GOT3 (cell line): ENCODE measurements around the gene RCAN3.
"Not testable (repeated sequence)": the region's sequence is repeated elsewhere in the genome, so short reads cannot be mapped to it uniquely, and the experiment has no call there.

Experiments used
- DNase-seq: peaks from one replicate; lab custom pipeline; 2025; ENCODE audit warnings: mixed read lengths; lab: John Stamatoyannopoulos, UW

Gene RCAN3

GRCh38 chr1:24502709-24503058 is at the start of gene RCAN3:
TSS of gene RCAN3 (plus strand) at chr1:24502836. CDS start at chr1:24514373, 11,537 bp downstream.
- peak; percentile 52 for DNase-seq

- DNase-seq: no peak
Observed at GRCh38 chr1:24452922-24453485, 49.6 kb upstream of the RCAN3 start.

- DNase-seq: no peak
Observed at GRCh38 chr1:24454673-24455072, 48.0 kb upstream of the RCAN3 start.

- DNase-seq: no peak
Observed at GRCh38 chr1:24455272-24455671, 47.4 kb upstream of the RCAN3 start.

GRCh38 chr1:24457866-24458265 is 44.8 kb upstream of the RCAN3 start:
- no peak for DNase-seq

- DNase-seq: no peak
Observed at GRCh38 chr1:24459551-24460266, 42.9 kb upstream of the RCAN3 start.

- DNase-seq: not testable (repeated sequence)
Observed at GRCh38 chr1:24462128-24462527, 40.5 kb upstream of the RCAN3 start.

- no peak for DNase-seq
Observed at GRCh38 chr1:24463776-24464735, 38.6 kb upstream of the RCAN3 start.

GRCh38 chr1:24465099-24465498 is 37.5 kb upstream of the RCAN3 start:
- DNase-seq: no peak

- no peak for DNase-seq
Observed at GRCh38 chr1:24465638-24466037, 37.0 kb upstream of the RCAN3 start.

GRCh38 chr1:24468685-24469316 is 33.8 kb upstream of the RCAN3 start:
- DNase-seq: no peak

GRCh38 chr1:24470592-24470991 is 32.0 kb upstream of the RCAN3 start:
- no peak for DNase-seq

GRCh38 chr1:24472527-24473251 is 29.9 kb upstream of the RCAN3 start:
- DNase-seq: no peak

- DNase-seq: no peak
Observed at GRCh38 chr1:24474193-24474592, 28.4 kb upstream of the RCAN3 start.

- DNase-seq: no peak
Observed at GRCh38 chr1:24475700-24476099, 26.9 kb upstream of the RCAN3 start.

GRCh38 chr1:24476571-24476970 is 26.1 kb upstream of the RCAN3 start:
- DNase-seq: no peak

- DNase-seq: no peak
Observed at GRCh38 chr1:24477309-24477708, 25.3 kb upstream of the RCAN3 start.

- DNase-seq: no peak
Observed at GRCh38 chr1:24481101-24481500, 21.5 kb upstream of the RCAN3 start.

GRCh38 chr1:24481843-24482610 is 20.6 kb upstream of the RCAN3 start:
- DNase-seq: no peak

- DNase-seq: no peak
Observed at GRCh38 chr1:24483441-24483840, 19.2 kb upstream of the RCAN3 start.

GRCh38 chr1:24484199-24484598 is 18.4 kb upstream of the RCAN3 start:
- DNase-seq: no peak
